Measurements from ENCODE around the gene PCDHGB2.
"Not testable (repeated sequence)": the region's sequence is repeated elsewhere in the genome, so short reads cannot be mapped to it uniquely, and the experiment has no call there.

PCDHGB2 gene

DNA sequence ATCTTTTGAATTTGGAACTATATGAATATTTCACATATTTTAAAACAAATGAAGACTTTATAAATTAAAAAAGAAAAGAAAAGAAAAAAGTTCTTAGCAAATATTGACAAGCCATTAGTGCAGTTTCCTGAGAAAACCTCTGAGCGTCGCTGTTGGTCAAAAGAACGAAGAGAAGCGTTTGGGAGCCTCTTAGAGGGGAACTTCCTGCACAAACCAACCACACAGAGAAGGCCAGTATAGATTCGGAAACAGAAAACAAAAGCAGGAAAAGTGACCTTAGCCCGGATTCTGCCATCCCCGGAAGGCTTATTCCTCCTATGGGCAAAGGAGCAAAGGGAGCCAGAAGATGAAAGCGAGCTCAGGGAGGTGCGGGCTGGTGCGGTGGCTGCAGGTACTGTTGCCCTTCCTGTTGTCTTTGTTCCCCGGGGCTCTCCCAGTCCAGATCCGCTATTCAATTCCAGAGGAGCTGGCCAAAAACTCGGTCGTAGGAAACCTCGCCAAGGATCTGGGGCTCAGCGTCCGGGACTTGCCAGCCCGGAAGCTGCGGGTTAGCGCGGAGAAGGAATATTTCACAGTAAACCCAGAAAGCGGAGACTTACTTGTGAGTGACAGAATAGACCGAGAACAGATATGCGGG, at the start of gene PCDHGB2:
PCDHGB2 (plus strand) TSS at position 205 of the 637 bp plus-strand sequence; CDS start at position 347, 142 bp downstream.
- DNase-seq, result no peak

- DNase-seq, result no peak
Observed at GRCh38 chr5:141313711-141314110, 46.1 kb upstream of the PCDHGB2 start.

GRCh38 chr5:141316963-141317362, 42.8 kb upstream of the PCDHGB2 start:
- not testable (repeated sequence) for DNase-seq

DNA sequence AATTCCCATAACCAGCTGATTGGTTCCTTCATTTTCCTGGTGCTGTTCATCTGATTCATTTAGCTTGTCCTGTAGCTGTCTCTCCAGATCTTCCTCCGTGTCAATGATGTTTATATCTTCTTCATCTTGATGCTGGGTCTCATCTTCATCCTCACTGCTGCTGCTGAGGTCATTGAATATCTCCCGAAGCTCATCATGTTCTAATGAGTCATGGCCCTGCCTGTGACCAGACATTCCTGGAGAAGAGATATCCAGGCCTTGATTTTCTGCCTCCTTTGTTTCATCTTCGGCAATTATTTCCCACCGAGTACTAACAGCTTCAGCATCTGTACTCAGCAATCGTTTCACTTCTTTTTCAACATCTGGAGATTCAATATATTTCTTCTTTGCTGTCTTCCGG, 40.6 kb upstream of the PCDHGB2 start:
- DNase-seq, result no peak

- no peak for DNase-seq
Observed at GRCh38 chr5:141319699-141320098, 40.1 kb upstream of the PCDHGB2 start.

DNA sequence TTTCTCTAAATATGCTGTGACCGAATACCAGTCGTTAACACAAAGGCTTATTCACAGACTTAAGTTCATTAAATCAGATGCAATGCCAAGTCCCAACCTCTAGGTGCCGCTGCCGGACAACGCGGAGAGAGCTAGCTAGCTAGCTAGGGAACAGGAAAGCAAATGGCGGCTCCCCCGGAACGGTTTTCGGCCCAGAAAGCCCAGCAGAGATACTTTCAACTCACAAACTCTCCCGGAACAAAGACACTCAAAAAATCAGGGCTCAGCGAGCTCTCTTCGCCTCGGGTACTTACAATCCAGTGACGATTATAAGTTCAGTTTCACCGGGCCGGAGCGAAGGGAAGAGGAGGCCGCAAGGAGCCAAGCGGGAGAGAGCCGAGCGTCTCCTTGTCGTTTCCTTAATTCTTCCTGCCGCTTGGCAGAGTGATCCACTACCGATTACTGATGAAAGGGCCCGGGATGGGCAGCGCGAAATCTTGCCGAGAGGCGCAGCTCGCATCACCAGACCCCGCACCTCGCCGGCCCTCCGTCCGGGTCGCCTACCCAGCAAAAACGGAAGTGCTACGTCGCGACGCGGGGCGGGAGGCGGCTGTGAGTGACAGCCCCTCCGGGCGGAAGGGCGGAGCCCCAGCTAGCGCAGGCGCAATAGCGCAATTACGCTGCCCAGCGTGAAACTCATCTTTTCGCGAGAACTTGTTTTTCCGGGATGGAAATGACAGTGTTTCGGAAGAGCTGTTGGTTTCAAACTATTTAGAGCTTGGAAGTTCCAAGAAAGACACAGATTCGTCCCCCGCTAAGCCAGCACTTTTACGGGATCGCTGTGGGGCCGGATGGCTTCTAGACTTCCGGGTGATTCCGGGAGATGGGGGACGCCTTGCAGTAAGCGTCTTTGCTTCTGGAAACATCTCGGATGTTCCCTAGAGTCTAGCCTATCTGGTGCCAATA, 39.3 kb upstream of the PCDHGB2 start, which contains the start of gene TAF7:
TAF7 (minus strand) TSS at position 560 of the 945 bp plus-strand sequence. CDS start 740 bp downstream, outside the sequence.
- peak; percentile 96 for DNase-seq

DNA sequence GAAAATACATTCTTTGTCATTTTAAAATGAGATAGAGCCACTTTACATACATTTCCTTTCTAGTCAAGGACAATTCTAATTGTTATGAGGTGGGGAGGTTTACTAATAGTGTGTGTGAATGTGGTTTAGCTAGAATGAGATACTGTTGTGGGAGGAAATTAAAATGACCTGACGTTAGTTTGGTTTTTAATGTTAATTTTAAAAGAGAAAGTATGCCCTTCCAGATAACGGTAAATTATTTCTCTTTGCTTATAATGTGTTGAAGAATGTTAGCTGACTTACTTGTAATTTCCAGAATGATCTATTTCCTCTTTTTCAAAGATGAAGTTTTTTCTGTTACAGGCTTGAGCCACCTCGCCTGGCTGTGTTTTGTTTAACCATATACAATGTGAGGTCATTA, 37.5 kb upstream of the PCDHGB2 start:
- no peak for DNase-seq

DNA sequence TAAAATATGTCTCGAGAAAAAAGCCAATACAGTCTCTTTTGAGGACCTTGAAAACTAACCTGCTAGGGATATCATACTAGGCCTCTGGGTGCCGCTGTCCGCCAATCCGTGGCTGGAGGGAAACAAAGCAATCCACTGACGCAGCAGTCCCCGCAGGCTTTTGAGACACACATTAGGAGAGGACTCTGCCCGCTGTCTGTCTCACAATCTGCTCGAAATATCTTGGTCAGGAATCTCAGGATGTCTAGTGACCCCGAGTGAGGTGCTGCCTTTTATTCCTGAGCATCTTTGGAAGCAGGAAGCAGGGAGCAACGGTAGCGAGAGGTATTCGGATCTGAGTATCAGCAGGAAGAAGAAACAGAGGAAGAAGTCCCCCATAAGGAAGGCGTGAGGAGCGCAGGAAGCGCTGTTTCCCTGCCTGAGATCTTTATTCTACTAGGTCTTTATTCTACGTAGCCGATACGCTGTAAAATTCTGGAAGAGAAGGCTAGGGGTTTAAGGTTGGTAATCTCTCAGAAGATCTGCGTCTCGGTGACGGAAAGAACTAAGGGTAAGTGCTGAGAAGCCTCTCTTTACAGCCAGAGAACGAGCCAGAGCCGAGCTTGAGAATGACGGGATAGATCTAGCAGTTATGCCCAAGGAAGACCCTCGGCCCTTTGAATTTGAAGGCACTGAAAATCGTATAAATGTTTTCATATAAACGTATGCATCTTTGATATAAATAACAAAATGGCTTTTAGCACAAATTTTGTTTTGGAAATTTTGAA, 33.5 kb upstream of the PCDHGB2 start:
- DNase-seq, result peak; percentile 71

GRCh38 chr5:141328231-141328630, 31.6 kb upstream of the PCDHGB2 start:
- no peak for DNase-seq

DNA sequence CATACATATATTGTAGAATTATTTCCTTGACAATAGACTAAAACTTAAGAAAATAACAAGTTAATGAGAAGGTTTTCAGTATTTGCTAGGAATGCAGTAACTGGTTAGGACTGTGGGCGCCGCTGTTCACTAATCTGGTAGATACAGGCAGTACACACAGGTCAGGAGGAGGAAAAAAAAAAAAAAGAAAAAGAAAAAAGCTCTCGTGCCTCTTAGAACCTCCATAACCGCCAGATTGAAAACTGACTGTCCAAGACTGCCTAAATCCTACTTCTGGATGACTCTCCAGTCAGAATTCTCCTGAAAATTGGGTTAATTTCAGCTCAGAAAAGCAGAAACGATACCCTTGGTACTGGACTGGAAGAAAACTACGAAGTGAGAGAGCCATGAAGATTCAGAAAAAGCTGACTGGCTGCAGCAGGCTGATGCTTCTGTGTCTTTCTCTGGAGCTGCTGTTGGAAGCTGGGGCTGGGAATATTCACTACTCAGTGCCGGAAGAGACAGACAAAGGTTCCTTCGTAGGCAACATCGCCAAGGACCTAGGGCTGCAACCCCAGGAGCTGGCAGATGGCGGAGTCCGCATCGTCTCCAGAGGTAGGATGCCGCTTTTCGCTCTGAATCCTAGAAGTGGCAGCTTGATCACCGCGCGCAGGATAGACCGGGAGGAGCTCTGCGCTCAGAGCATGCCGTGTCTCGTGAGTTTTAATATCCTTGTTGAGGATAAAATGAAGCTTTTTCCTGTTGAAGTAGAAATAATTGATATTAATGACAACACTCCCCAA, 29.3 kb upstream of the PCDHGB2 start, which contains the start of gene PCDHGA1:
PCDHGA1 (plus strand) TSS at position 216 of the 782 bp plus-strand sequence.
- DNase-seq, result no peak

- not testable (repeated sequence) for DNase-seq
Observed at GRCh38 chr5:141332571-141332970, 27.2 kb upstream of the PCDHGB2 start.

GRCh38 chr5:141338538-141339306, 21.1 kb upstream of the PCDHGB2 start, which contains the start of gene PCDHGA2:
TSS of gene PCDHGA2 (plus strand) at chr5:141338760.
- no peak for DNase-seq

- not testable (repeated sequence) for DNase-seq
Observed at GRCh38 chr5:141340781-141341354, 18.9 kb upstream of the PCDHGB2 start.

DNA sequence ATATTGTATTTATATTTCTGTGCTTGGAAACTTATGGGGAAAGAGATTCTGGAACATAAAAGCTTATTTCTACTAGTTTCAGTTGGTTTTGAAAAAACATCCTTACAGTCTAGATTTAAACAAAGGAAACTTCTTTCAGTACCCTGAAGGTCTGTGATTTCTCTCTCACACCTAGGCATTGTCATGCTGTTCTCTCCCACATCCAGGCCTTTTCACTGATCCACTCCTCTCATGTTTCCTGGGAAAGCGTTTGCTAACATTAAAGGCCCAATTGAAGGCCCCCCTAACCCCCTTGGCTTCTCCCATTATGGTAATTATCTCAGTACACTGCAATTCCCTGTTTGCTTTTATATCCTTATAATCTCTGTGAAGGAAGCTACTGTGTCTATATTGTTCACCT, 17.0 kb upstream of the PCDHGB2 start:
- no peak for DNase-seq

- no peak for DNase-seq
Observed at GRCh38 chr5:141343242-141343952, 16.4 kb upstream of the PCDHGB2 start, which contains the start of gene PCDHGA3. TSS of gene PCDHGA3 (plus strand) at chr5:141343829. CDS start at chr5:141344034, 205 bp downstream.

GRCh38 chr5:141343953-141344463, 15.8 kb upstream of the PCDHGB2 start:
- DNase-seq, result no peak

- DNase-seq, result no peak
Observed at GRCh38 chr5:141345327-141345726, 14.5 kb upstream of the PCDHGB2 start.

DNA sequence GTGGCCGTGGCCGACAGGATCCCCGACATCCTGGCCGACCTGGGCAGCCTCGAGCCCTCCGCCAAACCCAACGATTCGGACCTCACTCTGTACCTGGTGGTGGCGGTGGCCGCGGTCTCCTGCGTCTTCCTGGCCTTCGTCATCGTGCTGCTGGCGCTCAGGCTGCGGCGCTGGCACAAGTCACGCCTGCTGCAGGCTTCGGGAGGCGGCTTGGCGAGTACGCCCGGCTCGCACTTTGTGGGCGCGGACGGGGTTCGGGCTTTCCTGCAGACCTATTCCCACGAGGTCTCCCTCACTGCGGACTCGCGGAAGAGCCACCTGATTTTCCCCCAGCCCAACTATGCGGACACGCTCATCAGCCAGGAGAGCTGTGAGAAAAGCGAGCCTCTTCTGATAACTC, 13.8 kb upstream of the PCDHGB2 start:
- not testable (repeated sequence) for DNase-seq

DNA sequence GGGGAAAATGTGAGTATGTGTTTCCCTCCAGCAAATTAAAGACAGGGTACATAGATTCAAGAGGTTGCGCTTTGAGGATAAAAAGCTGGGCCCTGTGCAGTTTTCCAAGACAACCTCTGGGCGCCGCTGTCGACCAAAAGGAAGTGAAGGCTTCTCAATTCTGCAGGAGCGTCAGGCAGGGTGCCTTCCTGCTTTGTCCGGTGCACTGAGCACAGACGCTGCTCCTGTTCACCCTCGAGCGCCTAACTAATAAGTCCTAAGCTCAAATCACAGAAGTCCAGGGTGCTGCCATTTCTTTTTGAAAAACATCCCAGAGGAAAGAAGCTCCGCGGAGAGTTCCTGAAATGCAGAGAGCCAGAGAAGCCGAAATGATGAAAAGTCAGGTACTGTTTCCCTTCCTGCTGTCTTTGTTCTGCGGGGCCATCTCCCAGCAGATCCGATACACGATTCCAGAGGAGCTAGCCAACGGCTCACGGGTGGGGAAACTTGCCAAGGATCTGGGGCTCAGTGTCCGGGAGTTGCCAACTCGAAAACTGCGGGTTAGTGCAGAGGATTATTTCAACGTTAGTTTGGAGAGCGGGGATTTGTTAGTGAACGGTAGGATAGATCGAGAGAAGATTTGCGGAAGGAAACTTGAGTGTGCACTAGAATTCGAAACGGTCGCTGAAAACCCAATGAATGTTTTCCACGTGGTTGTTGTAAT, 9.7 kb upstream of the PCDHGB2 start, which contains the start of gene PCDHGB1:
PCDHGB1 (plus strand) TSS at position 183 of the 703 bp plus-strand sequence; CDS start at position 345, 162 bp downstream.
- peak; percentile 87 for DNase-seq

Measured in NCI-H345 (cell line).